Myocyte (in vitro differentiated cells): Measurements from ENCODE around the gene PDS5A. TPM values are rescaled to one million over a fixed set of nuclear protein-coding genes. Genes with fewer than 3 reads are reported as not detected.
"Not testable (repeated sequence)": the region's sequence is repeated elsewhere in the genome, so short reads cannot be mapped to it uniquely, and the experiment has no call there.

Source experiments
- DNase-seq: peaks from one replicate; pipeline ENCODE4 v3.0.0-alpha.2; 2012; ENCODE audit warnings: low read depth
- total RNA-seq: library from RNA; depleted of rRNA; stranded (reverse); fragments of >200 nt; gene quantifications from 2 replicates; pipeline ENCODE4 v1.2.3, GENCODE V29; 2014

Gene PDS5A
- total RNA-seq, 1 donor from 2014 or later, result 45.8 TPM

- DNase-seq, result no peak
Observed at GRCh38 chr4:39900966-39901365, 76.7 kb downstream of the PDS5A start.

- DNase-seq, result no peak
Observed at GRCh38 chr4:39899291-39899690, 78.4 kb downstream of the PDS5A start.

- no peak for DNase-seq
Observed at GRCh38 chr4:39898015-39898414, 79.7 kb downstream of the PDS5A start.

- DNase-seq, result no peak
Observed at GRCh38 chr4:39893693-39894072, 84.0 kb downstream of the PDS5A start.

- no peak for DNase-seq
Observed at GRCh38 chr4:39892988-39893692, 84.6 kb downstream of the PDS5A start.

GRCh38 chr4:39889226-39889625, 88.5 kb downstream of the PDS5A start:
- no peak for DNase-seq

- DNase-seq, result no peak
Observed at GRCh38 chr4:39888541-39888940, 89.2 kb downstream of the PDS5A start.

GRCh38 chr4:39883646-39884045, 94.1 kb downstream of the PDS5A start:
- DNase-seq, result no peak

- no peak for DNase-seq
Observed at GRCh38 chr4:39881789-39882188, 95.9 kb downstream of the PDS5A start.

- no peak for DNase-seq
Observed at GRCh38 chr4:39877971-39878370, 99.7 kb downstream of the PDS5A start.

GRCh38 chr4:39873823-39874222, 103.9 kb downstream of the PDS5A start:
- peak; percentile 7 for DNase-seq

GRCh38 chr4:39865280-39865679, 112.4 kb downstream of the PDS5A start:
- DNase-seq, result no peak

GRCh38 chr4:39864391-39864790, 113.3 kb downstream of the PDS5A start:
- DNase-seq, result no peak

GRCh38 chr4:39860804-39861203, 116.9 kb downstream of the PDS5A start:
- no peak for DNase-seq

GRCh38 chr4:39855909-39856512, 121.7 kb downstream of the PDS5A start:
- DNase-seq, result peak; percentile 5

- no peak for DNase-seq
Observed at GRCh38 chr4:39852636-39853035, 125.1 kb downstream of the PDS5A start.

GRCh38 chr4:39850727-39851126, 127.0 kb downstream of the PDS5A start:
- DNase-seq, result no peak

- no peak for DNase-seq
Observed at GRCh38 chr4:39846705-39847104, 131.0 kb downstream of the PDS5A start.

- peak; percentile 22 for DNase-seq
Observed at GRCh38 chr4:39846120-39846519, 131.6 kb downstream of the PDS5A start.

- DNase-seq, result no peak
Observed at GRCh38 chr4:39841894-39842293, 135.8 kb downstream of the PDS5A start.

GRCh38 chr4:39840516-39840915, 137.2 kb downstream of the PDS5A start:
- DNase-seq, result not testable (repeated sequence)

- no peak for DNase-seq
Observed at GRCh38 chr4:39840027-39840426, 137.7 kb downstream of the PDS5A start.

GRCh38 chr4:39838431-39838830, 139.3 kb downstream of the PDS5A start:
- not testable (repeated sequence) for DNase-seq
